HG03108 (cell line): ENCODE data around the gene STPG3.

ENCODE experiments used
- ATAC-seq: cut with Tn5 transposase; IDR thresholded peaks from one replicate; pipeline ENCODE4 v1.9.1; 2021; ENCODE audit warnings: moderate library complexity; ENCODE audit not compliant: unreplicated experiment

STPG3 gene

DNA sequence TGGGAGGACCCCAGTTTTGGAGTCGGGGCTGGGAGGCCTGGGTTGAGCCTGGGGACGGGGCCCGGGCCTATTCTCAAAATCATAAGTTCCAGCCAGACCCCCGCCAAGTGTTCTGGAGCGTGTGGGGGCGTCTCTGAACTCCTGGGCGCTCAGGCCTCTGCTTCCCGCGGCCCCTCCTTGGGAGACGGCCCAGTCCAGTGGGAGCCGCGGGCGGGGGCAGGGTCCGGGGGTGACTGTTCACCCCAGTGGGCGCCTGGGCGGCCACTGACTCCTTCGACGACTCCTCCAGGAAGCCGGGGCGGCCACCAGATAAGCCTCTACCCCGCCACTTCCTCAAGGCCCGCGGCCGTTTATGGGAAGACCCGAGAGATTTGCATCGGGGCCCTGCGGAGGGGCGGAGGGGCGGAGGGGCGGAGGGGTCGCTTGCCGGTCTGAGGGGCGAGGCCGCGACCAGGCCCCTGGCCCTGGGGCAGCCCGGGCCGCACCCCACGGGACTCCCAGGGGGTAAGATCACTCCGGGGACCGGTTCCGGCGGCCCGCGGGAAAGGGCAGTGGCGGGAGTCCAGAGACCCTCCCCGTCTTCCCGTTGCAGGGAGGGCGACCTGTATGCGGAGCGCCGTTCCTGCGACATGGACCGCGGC, 27.1 kb downstream of the STPG3 start:
- ATAC-seq: no peak

- no peak for ATAC-seq
Observed at GRCh38 chr9:137278721-137279711, 27.9 kb downstream of the STPG3 start.

GRCh38 chr9:137279741-137280473, 28.8 kb downstream of the STPG3 start:
- ATAC-seq: no peak

- no peak for ATAC-seq
Observed at GRCh38 chr9:137280474-137281344, 29.6 kb downstream of the STPG3 start.

DNA sequence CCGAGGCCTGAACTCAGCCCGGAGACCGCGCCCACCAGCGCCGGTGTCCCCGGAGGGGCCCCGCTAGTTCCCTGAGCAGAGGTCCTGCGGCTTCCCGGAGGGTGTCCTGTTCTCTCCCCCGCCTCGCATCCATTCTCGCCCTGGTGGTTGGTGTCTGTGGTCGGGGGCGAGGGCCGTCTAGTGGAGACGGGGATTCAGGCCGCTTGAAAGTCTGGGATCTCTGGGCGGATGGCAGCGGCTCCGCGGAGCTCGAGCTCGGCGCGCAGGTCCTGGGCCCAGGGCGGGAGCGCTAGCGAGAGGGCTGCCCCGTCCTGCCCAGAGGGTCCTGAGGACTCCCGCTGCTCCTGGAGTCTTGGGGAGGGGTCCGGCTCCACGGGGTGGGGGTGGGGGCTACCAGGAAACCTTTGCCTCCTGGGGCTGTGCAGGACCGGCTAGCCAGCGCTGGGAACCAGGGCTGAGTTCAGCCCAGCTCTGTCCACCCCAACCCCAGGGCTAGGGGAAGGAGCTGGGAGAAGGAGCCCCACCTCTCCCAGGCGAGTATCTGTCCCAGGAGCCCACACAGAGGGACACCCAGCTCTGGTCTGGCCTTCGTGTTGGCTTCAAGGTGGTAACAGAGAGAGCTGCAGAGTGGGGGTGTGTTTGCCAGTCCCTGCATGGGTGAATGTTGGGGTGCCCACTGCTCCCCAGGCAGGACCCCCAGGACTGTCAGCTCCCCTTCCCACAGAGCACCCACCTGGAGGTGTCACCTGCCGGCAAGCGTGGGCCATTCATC, 30.4 kb downstream of the STPG3 start:
- no peak for ATAC-seq

- ATAC-seq: no peak
Observed at GRCh38 chr9:137286975-137287383, 35.9 kb downstream of the STPG3 start.

- ATAC-seq: no peak
Observed at GRCh38 chr9:137293094-137293481, 42.0 kb downstream of the STPG3 start.

DNA sequence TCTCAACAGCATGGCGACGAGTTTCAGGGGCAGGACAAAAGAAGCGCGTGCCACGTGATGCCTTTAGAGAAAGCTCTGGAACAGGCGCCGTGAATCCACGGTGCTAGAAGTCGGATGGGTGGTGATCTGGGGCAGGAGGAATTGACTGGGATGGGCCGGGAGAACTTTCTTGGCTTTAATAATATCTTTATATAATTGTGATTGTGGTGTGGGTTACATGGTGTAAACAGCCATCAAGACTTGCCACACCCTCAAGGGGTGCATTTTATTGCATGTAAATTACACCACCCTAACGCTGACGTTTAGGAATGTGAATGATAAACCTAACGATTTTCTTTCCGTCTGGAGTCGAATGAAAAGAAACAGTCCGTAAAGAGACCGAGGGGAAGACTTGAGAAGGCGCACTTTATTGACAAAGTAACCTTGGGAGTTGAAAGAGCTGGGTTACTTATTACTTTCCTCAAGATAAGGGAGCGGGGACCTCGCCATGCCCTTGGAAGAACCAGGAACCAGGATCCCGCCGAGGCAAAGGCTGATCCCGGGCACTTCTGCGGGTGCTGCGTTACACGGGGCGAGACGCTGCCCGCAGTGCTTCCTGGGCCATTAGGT, 42.5 kb downstream of the STPG3 start:
- ATAC-seq: no peak

GRCh38 chr9:137294091-137294680, 43.1 kb downstream of the STPG3 start:
- ATAC-seq: no peak

- no peak for ATAC-seq
Observed at GRCh38 chr9:137294681-137295237, 43.7 kb downstream of the STPG3 start.

GRCh38 chr9:137295238-137295811, 44.2 kb downstream of the STPG3 start:
- no peak for ATAC-seq

DNA sequence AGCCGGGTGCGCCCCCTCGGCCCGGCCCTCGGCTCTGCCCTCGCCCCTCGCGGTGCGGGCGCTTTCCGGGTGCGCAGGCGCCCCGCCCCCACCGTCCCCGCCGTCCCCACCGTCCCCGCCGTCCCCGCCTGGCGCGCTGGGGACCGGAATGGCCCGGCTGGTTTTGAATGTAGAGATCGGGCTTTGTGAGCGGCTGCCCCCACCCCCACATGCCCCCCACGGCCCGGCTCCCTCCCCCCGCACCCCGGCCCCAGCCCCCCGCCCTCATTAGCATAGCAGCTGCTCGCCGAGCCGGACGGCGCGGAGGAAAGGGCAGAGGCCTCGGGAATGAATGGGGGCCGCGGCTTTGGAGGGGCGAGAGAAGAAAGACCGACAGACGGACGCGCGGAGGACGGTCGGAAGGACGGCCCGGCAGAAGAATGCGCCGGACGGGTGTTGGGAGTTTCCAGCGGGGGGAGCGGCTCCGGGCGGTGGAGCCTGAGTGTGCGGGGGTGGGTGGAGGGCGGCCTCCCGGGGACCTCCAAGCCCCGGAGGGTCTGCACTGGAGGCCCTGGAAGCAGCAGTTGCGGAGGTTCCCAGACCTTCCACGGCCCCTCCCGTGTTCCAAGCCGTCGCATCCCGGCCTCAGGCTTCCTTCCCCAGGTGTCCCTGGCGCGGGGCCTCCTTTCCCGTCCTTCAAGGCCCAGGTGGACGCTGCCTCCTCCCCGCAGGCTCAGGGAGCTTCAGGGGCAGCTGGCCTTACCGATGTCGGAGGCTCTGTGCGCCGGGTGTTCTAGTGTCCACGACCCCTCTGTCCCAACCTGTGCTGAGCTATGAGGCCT, 45.0 kb downstream of the STPG3 start:
- ATAC-seq: no peak

DNA sequence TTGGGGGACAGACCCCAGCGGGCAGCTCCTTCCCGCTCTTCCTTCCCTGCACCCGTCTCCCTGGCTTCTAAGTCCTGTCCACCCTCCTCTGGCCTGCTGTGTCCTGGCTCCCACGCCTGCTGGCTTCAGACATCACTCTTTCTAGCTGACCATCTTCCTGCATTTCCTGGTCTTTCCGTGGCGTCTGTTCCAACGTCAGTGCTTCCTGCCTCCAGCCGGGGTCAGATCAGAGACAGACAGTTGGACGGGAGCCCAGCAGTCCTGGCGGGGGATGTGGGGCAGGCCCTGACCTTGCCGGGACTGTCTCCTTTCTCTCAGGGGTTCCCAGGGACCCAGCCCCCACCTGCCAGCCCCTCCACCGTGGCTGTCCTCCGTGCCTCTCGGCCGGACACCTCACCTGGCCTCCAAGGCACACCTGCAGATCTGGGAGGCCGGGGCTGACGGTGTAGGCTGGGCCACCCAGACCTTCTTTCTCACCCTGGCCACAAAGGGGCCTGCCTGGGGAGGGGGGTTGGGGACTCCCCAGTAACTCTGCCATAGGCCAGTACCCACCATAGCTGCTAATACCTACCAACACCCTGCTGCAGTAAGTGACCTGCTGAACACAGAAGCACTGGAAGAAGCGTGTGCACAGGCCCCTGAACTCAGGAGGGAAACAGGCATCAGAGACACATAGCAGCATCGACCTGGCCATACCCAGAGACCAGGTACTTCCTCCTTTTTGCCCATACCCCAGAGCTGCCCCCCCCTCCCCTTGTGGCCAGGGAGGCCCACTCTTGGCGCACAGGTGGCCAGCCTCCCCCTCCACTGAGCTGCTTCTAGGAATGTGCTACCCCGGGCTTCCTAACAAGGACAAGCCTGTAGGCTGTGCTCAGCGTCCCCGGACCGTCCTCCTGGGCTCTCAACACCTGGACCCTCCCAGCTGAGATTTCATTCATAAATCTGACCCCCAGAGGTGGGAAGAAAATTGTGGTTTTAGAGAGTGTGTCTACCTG, 45.9 kb downstream of the STPG3 start:
- ATAC-seq: no peak

GRCh38 chr9:137297966-137298365, 46.9 kb downstream of the STPG3 start:
- no peak for ATAC-seq

GRCh38 chr9:137298401-137299202, 47.5 kb downstream of the STPG3 start:
- ATAC-seq: no peak

DNA sequence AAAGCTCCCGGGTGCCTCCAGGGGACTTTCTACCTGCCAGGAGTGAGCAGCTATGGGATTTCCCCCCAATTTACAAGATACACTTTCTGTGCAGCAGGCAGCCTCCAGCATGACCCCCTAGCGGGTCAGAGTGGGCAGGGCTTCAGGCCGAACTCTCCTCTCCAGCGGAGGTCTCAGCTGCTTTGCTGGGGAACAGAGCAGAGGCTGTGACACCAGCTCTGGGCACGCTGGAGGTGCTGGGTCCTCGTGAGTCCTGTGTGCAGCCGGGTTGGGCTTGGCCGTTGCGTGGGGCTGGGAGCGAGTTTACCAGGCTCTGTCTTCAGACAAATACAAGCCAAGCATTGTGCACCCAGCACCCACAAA, 48.1 kb downstream of the STPG3 start:
- ATAC-seq: no peak
